SU-DHL-6 (cell line): ENCODE data around the gene CDYL2.

ENCODE experiments used
- H2AFZ ChIP-seq: fragments of 200-600 bp; sonication (generic); 2 replicates; pipeline ENCODE4 v1.6.1; 2014; ENCODE audit warnings: low read depth, mild to moderate bottlenecking, moderate library complexity, mixed read lengths, antibody characterized with exemption, low read length; ENCODE audit not compliant: severe bottlenecking
- H3F3A ChIP-seq: fragments of 200-600 bp; shearing (Covaris generic); 2 replicates; pipeline ENCODE4 v1.6.0; 2016; ENCODE audit warnings: antibody characterized with exemption, mild to moderate bottlenecking; ENCODE audit not compliant: insufficient read depth
- H3K27ac ChIP-seq: fragments of 200-600 bp; sonication (generic); 2 replicates; pipeline ENCODE4 v1.5.1; 2016; ENCODE audit warnings: low read depth, mild to moderate bottlenecking, low read length, moderate library complexity, mixed read lengths
- H3K27me3 ChIP-seq: fragments of 200-600 bp; sonication (generic), shearing (Covaris generic); 2 replicates; pipeline ENCODE4 v1.6.0; 2014; ENCODE audit warnings: mild to moderate bottlenecking, low read length
- H3K36me3 ChIP-seq: fragments of 200-600 bp; sonication (generic); 2 replicates; pipeline ENCODE4 v1.6.1; 2014; ENCODE audit warnings: mild to moderate bottlenecking, low read length, mixed read lengths
- H3K4me2 ChIP-seq: fragments of 300-600, 200-600 bp; shearing (Covaris generic), sonication (generic); 2 replicates; pipeline ENCODE4 v1.6.0; 2014; ENCODE audit warnings: low read length, low read depth, mild to moderate bottlenecking; ENCODE audit not compliant: poor library complexity, severe bottlenecking
- H3K4me3 ChIP-seq: fragments of 200-600 bp; sonication (generic); 2 replicates; pipeline ENCODE4 v1.5.1; 2014; ENCODE audit warnings: antibody characterized with exemption, low read length, mild to moderate bottlenecking, mixed read lengths; ENCODE audit not compliant: insufficient read depth, poor library complexity, severe bottlenecking
- H3K79me2 ChIP-seq: fragments of 200-600 bp; sonication (generic); 2 replicates; pipeline ENCODE4 v1.6.1; 2014; ENCODE audit warnings: mild to moderate bottlenecking, low read length, moderate library complexity; ENCODE audit not compliant: insufficient read depth
- H3K9ac ChIP-seq: fragments of 200-600 bp; sonication (generic); 2 replicates; pipeline ENCODE4 v1.7.0; 2014; ENCODE audit warnings: mild to moderate bottlenecking, low read length
- H3K9me2 ChIP-seq: fragments of 200-600 bp; sonication (generic); replicated peaks from 2 replicates; pipeline ENCODE4 v1.6.1; 2014; ENCODE audit warnings: low read length; ENCODE audit not compliant: insufficient read depth
- H3K9me3 ChIP-seq: fragments of 200-600 bp; sonication (generic); 2 replicates; pipeline ENCODE4 v1.6.1; 2014; ENCODE audit warnings: low read length, mixed read lengths; ENCODE audit not compliant: insufficient read depth
- H4K20me1 ChIP-seq: fragments of 200-600 bp; sonication (generic); 2 replicates; pipeline ENCODE4 v1.6.1; 2014; ENCODE audit warnings: low read depth, mild to moderate bottlenecking, antibody characterized with exemption, low read length, moderate library complexity, mixed read lengths
- CTCF ChIP-seq: fragments of 200-600 bp; sonication (generic); IDR thresholded peaks from one replicate; pipeline ENCODE4 v1.5.1; 2017; ENCODE audit warnings: antibody characterized with exemption, mild to moderate bottlenecking, low read length, moderate library complexity; ENCODE audit not compliant: insufficient read depth, poor library complexity, severe bottlenecking
- EZH2phosphoT487 ChIP-seq: fragments of 200-600 bp; sonication (generic), shearing (Covaris generic); conservative IDR thresholded peaks from 2 replicates; pipeline ENCODE4 v1.6.1; 2018; ENCODE audit warnings: mild to moderate bottlenecking, antibody characterized with exemption, low read length, moderate library complexity, mixed read lengths

Gene CDYL2

DNA sequence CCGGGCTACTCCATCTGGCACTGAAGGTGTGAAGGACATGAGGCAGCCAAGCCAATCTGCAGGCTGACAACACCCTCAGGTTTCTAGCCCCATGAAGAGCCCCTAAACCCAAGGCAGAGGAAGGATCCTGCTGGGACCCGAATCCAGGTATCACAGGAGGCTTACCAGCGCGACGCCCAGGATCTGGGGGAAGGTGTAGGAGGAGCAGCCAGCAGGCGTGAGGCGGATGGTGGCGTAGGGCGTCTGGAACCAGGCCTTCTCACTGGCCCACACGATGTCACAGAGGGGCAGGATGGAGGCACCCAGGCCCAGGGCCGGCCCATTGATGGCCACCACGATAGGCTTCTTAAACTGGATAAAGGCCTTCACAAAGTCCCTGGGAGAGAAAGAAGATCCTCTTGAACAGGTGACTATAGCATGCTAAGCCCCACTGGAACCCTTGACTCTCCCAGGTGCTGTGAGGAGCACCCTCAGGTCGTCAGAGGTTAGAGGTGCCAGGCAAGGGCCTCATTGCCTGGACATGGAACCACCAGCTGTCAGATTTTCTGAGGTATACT is 191.9 kb downstream of the CDYL2 start:
- Histone ChIP-seq H2AFZ (no peak overlapping the region), H3K27ac (no peak overlapping the region), H3K9me2 (no peaks in the 10 kb centered on the region), H3K27me3 (no peaks in the 10 kb centered on the region), H3K79me2 (no peaks in the 10 kb centered on the region), H3K4me3 (no peak overlapping the region), H3K4me2 (no peak overlapping the region), H3K36me3 (no peaks in the 10 kb centered on the region), H3K9me3 (no peaks in the 10 kb centered on the region), H4K20me1 (no peaks in the 10 kb centered on the region), H3K9ac (no peak overlapping the region), H3F3A (no peaks in the 10 kb centered on the region)
- TF ChIP-seq EZH2phosphoT487 (no peak), CTCF (no peak)

- H3K27ac ChIP-seq: no peak overlapping the region
- H3K79me2 ChIP-seq: no peaks in the 10 kb centered on the region
- no peak overlapping the region for H3K4me3 ChIP-seq
- no peak overlapping the region for H3K4me2 ChIP-seq
- H3K9me2 ChIP-seq: no peaks in the 10 kb centered on the region
- H3K9me3 ChIP-seq: no peaks in the 10 kb centered on the region
- no peaks in the 10 kb centered on the region for H3K27me3 ChIP-seq
- TF ChIP-seq EZH2phosphoT487 (no peak), CTCF (no peak)
- no peak overlapping the region for H3K9ac ChIP-seq
- no peaks in the 10 kb centered on the region for H3F3A ChIP-seq
- no peaks in the 10 kb centered on the region for H3K36me3 ChIP-seq
- H4K20me1 ChIP-seq: no peaks in the 10 kb centered on the region
- H2AFZ ChIP-seq: no peak overlapping the region
Measured at GRCh38 chr16:80611930-80612327, 192.5 kb downstream of the CDYL2 start.

DNA sequence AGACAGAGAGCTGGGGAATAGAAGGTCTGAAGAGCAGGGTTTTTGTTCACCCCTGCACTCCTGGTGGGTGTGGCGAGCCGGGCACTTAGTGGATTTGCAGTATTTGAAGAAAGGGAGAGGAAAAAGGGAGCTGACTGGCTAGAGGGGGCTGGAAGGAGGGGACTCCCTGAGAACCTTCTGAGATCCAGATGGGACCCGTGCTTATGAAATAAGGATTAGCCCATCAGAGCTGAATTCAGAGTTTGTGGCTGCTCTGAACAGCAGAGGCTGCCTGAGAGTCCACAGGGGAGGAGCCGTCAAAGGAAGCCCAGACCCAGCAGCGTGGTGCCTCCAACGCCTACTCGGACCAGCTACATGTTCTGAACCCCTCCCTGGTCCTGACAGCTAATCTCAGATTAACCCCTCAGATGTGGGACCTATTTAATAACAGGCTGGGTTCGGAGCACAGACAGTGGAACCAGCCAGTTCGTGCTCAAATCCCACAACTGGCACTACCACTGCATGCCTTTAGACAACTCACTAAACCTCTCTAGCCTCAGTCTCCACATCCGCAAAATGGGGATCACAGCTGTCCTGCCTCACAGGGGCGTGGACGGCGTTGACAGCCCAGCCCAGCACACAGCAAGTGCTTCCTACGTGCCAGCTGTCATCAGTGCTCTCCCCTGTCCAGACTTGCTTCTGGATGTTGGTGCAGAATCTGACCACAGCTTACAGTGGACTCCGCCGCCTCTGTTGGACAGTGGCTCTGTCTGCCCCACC is 193.0 kb downstream of the CDYL2 start:
- Histone ChIP-seq H3K9me2 (no peaks in the 10 kb centered on the region), H2AFZ (no peak overlapping the region), H4K20me1 (no peaks in the 10 kb centered on the region), H3K36me3 (no peaks in the 10 kb centered on the region), H3K27ac (no peak overlapping the region), H3F3A (no peaks in the 10 kb centered on the region), H3K9ac (no peak overlapping the region), H3K9me3 (no peaks in the 10 kb centered on the region), H3K27me3 (no peaks in the 10 kb centered on the region), H3K4me2 (no peak overlapping the region), H3K4me3 (no peak overlapping the region), H3K79me2 (no peaks in the 10 kb centered on the region)
- no peak for TF ChIP-seq EZH2phosphoT487
- no peak for TF ChIP-seq CTCF
